ENCODE data around the gene PDE8B.
"Not testable (repeated sequence)": the region's sequence is repeated elsewhere in the genome, so short reads cannot be mapped to it uniquely, and the experiment has no call there.

PDE8B gene

GRCh38 chr5:77461287-77461686, 250.8 kb downstream of the PDE8B start:
- H2AFZ ChIP-seq (ENCODE audit: low read length), result no peak overlapping the region
- H3K27ac ChIP-seq (ENCODE audit: low read depth, low read length, poor library complexity, severe bottlenecking), result no peak overlapping the region
- H4K20me1 ChIP-seq (ENCODE audit: insufficient read depth, low read length), result no peaks in the 10 kb centered on the region
- no peaks in the 10 kb centered on the region for H3F3A ChIP-seq (ENCODE audit: insufficient read depth, low read length)
- H3K9me3 ChIP-seq (ENCODE audit: low read length), result no peaks in the 10 kb centered on the region
- H3K36me3 ChIP-seq (ENCODE audit: insufficient read depth, low read length), result peaks cover 28% of the 10 kb centered on the region; the same call in 1 of the 2 replicates
- no peak overlapping the region for H3K9ac ChIP-seq (ENCODE audit: low read length)
- H3K27me3 ChIP-seq (ENCODE audit: insufficient read depth, low read length), result no peaks in the 10 kb centered on the region
- no peak overlapping the region for H3K4me2 ChIP-seq (ENCODE audit: low read length)
- 0 out of 2 replicates have a peak, but pooled peaks cover 3% of the 10 kb centered on the region for H3K79me2 ChIP-seq (ENCODE audit: insufficient read depth, low read length)
- H3K4me1 ChIP-seq (ENCODE audit: insufficient read depth, low read length, severe bottlenecking), result no peaks in the 10 kb centered on the region
- TF ChIP-seq EZH2 (IDR thresholded peaks at IDR 0.05; ENCODE audit: borderline replicate concordance, low read length) (no peak), CTCF (IDR thresholded peaks at IDR 0.05; ENCODE audit: low read length) (no peak)
- H3K9me2 ChIP-seq (ENCODE audit: low read depth, low read length), result no peaks in the 10 kb centered on the region
- no peak overlapping the region for H3K4me3 ChIP-seq (ENCODE audit: low read depth, low read length, poor library complexity, severe bottlenecking)

GRCh38 chr5:77463905-77464304, 253.4 kb downstream of the PDE8B start:
- Histone ChIP-seq H3K79me2 (ENCODE audit: insufficient read depth, low read length) (0 out of 2 replicates have a peak, but pooled peaks cover 3% of the 10 kb centered on the region), H3K36me3 (ENCODE audit: insufficient read depth, low read length) (peaks cover 15% of the 10 kb centered on the region; the same call in 1 of the 2 replicates), H3K4me1 (ENCODE audit: insufficient read depth, low read length, severe bottlenecking) (no peaks in the 10 kb centered on the region), H2AFZ (ENCODE audit: low read length) (no peak overlapping the region), H3K27me3 (ENCODE audit: insufficient read depth, low read length) (no peaks in the 10 kb centered on the region), H3F3A (ENCODE audit: insufficient read depth, low read length) (no peaks in the 10 kb centered on the region), H3K4me3 (ENCODE audit: low read depth, low read length, poor library complexity, severe bottlenecking) (no peak overlapping the region), H3K27ac (ENCODE audit: low read depth, low read length, poor library complexity, severe bottlenecking) (no peak overlapping the region), H3K4me2 (ENCODE audit: low read length) (no peak overlapping the region), H3K9me2 (ENCODE audit: low read depth, low read length) (no peaks in the 10 kb centered on the region), H3K9ac (ENCODE audit: low read length) (no peak overlapping the region), H3K9me3 (ENCODE audit: low read length) (no peaks in the 10 kb centered on the region), H4K20me1 (ENCODE audit: insufficient read depth, low read length) (no peaks in the 10 kb centered on the region)
- TF ChIP-seq EZH2 (IDR thresholded peaks at IDR 0.05; ENCODE audit: borderline replicate concordance, low read length) (no peak), CTCF (IDR thresholded peaks at IDR 0.05; ENCODE audit: low read length) (no peak)

GRCh38 chr5:77468875-77469274, 258.4 kb downstream of the PDE8B start:
- not testable (repeated sequence) for H3K4me3 ChIP-seq (ENCODE audit: low read depth, low read length, poor library complexity, severe bottlenecking); H4K20me1 ChIP-seq (ENCODE audit: insufficient read depth, low read length); H3K9me3 ChIP-seq (ENCODE audit: low read length); H3K36me3 ChIP-seq (ENCODE audit: insufficient read depth, low read length); H3F3A ChIP-seq (ENCODE audit: insufficient read depth, low read length); H3K9ac ChIP-seq (ENCODE audit: low read length); H3K79me2 ChIP-seq (ENCODE audit: insufficient read depth, low read length); H3K4me2 ChIP-seq (ENCODE audit: low read length); H3K27me3 ChIP-seq (ENCODE audit: insufficient read depth, low read length); H3K27ac ChIP-seq (ENCODE audit: low read depth, low read length, poor library complexity, severe bottlenecking); H3K4me1 ChIP-seq (ENCODE audit: insufficient read depth, low read length, severe bottlenecking); H3K9me2 ChIP-seq (ENCODE audit: low read depth, low read length); H2AFZ ChIP-seq (ENCODE audit: low read length)

GRCh38 chr5:77475041-77475440, 264.6 kb downstream of the PDE8B start:
- H3F3A ChIP-seq (ENCODE audit: insufficient read depth, low read length); H3K4me1 ChIP-seq (ENCODE audit: insufficient read depth, low read length, severe bottlenecking); H3K9ac ChIP-seq (ENCODE audit: low read length); H3K27me3 ChIP-seq (ENCODE audit: insufficient read depth, low read length); H3K9me3 ChIP-seq (ENCODE audit: low read length); H3K36me3 ChIP-seq (ENCODE audit: insufficient read depth, low read length); H3K9me2 ChIP-seq (ENCODE audit: low read depth, low read length); H3K27ac ChIP-seq (ENCODE audit: low read depth, low read length, poor library complexity, severe bottlenecking); H3K4me2 ChIP-seq (ENCODE audit: low read length); H4K20me1 ChIP-seq (ENCODE audit: insufficient read depth, low read length); H3K79me2 ChIP-seq (ENCODE audit: insufficient read depth, low read length); H2AFZ ChIP-seq (ENCODE audit: low read length); H3K4me3 ChIP-seq (ENCODE audit: low read depth, low read length, poor library complexity, severe bottlenecking): not testable (repeated sequence)
